Measurements from ENCODE around the gene TWNK.
A peak's percentile ranks its signal among the peaks of the same experiment; 100 is the strongest.

Gene TWNK

GRCh38 chr10:100999742-101000126 is 12.4 kb downstream of the TWNK start, which contains the start of gene LZTS2:
Gene LZTS2, plus strand, starts transcription at chr10:100999808. Its CDS starts 2,731 bp downstream, at chr10:101002539.
- Histone ChIP-seq H3K4me3 (ENCODE audit: low read depth, low read length) (peak within 1 kb of the TSS; percentile 57), H3K27ac (ENCODE audit: extremely low read depth, low read depth, low read length) (peak within 1 kb of the TSS; percentile 94), H3K36me3 (ENCODE audit: control insufficient read depth in 2 of 2, insufficient read depth in 1 of 2, low read length in 2 of 2) (peaks cover 4 to 38% of the 10 kb centered on the region in 2 experiments; a peak in 2 of 3 replicates), H3K9me3 (ENCODE audit: control insufficient read depth, insufficient read depth, low read depth, low read length) (no peaks in the 10 kb centered on the region), H3K4me1 (ENCODE audit: control insufficient read depth, insufficient read depth, low read length) (peaks cover 8% of the 10 kb centered on the region)
- POLR2A ChIA-PET = interaction anchor here (0.6 to 1.2 kb wide), 2 partner anchors 42 to 61 kb away, joined by 3 to 8 read pairs; no protein-coding TSS in a partner anchor
- TF ChIP-seq MEIS1 (CRISPR knock-in tag; IDR thresholded peaks at IDR 0.05; ENCODE audit: borderline replicate concordance) (no peak), PATZ1 (tag by site-specific recombination; IDR thresholded peaks at IDR 0.05) (peak; percentile 34; the same call in 1 of the 2 replicates)
- CTCF ChIA-PET = interaction anchor here (0.6 to 16.6 kb wide), 11 partner anchors 11 to 1628 kb away, joined by 3 to 274 read pairs (median 3); partner anchors contain the start of genes MRPL43, PDZD7, SFXN3 and TWNK

GRCh38 chr10:101000127-101000914 is 13.0 kb downstream of the TWNK start:
- ChIA-PET POLR2A (interaction anchor here (0.6 to 1.2 kb wide), 2 partner anchors 41 to 60 kb away, joined by 3 to 8 read pairs; no protein-coding TSS in a partner anchor), CTCF (interaction anchor here (0.6 to 16.6 kb wide), 7 partner anchors 12 to 141 kb away, joined by 3 to 274 read pairs (median 3); partner anchors contain the start of genes MRPL43, PDZD7, SFXN3 and TWNK)
- peak overlapping the region; percentile 94 for H3K27ac ChIP-seq (ENCODE audit: extremely low read depth, low read depth, low read length)
- H3K4me3 ChIP-seq (ENCODE audit: low read depth, low read length) = peak overlapping the region; percentile 57
- peaks cover 8 to 42% of the 10 kb centered on the region in 2 experiments; a peak in 2 of 3 replicates for H3K36me3 ChIP-seq (ENCODE audit: control insufficient read depth in 2 of 2, insufficient read depth in 1 of 2, low read length in 2 of 2)
- H3K9me3 ChIP-seq (ENCODE audit: control insufficient read depth, insufficient read depth, low read depth, low read length) = no peaks in the 10 kb centered on the region
- peaks cover 8% of the 10 kb centered on the region for H3K4me1 ChIP-seq (ENCODE audit: control insufficient read depth, insufficient read depth, low read length)
- TF ChIP-seq CTCF (tag by site-specific recombination; IDR thresholded peaks at IDR 0.05) (no peak), ZNF670 (tag by site-specific recombination; IDR thresholded peaks at IDR 0.05; ENCODE audit: low read depth) (no peak), ZNF548 (tag by site-specific recombination; IDR thresholded peaks at IDR 0.05) (no peak), PRDM1 (tag by site-specific recombination; IDR thresholded peaks at IDR 0.05) (no peak), GLIS2 (tag by site-specific recombination; IDR thresholded peaks at IDR 0.05) (peak; percentile 59), ZNF426 (tag by site-specific recombination; IDR thresholded peaks at IDR 0.05) (no peak), ZBTB20 (tag by site-specific recombination; IDR thresholded peaks at IDR 0.05) (peak; percentile 7; the same call in 1 of the 2 replicates), OSR2 (tag by site-specific recombination; IDR thresholded peaks at IDR 0.05) (no peak), PRDM4 (tag by site-specific recombination; IDR thresholded peaks at IDR 0.05) (no peak), ZNF501 (tag by site-specific recombination; IDR thresholded peaks at IDR 0.05) (0 out of 2 replicates have a peak, but pooled peaks have one; percentile 27), ZNF510 (tag by site-specific recombination; IDR thresholded peaks at IDR 0.05; ENCODE audit: insufficient replicate concordance) (no peak), SP2 (tag by site-specific recombination; IDR thresholded peaks at IDR 0.05) (no peak), ZNF302 (tag by site-specific recombination; IDR thresholded peaks at IDR 0.05; ENCODE audit: low read depth) (no peak), ZNF335 (tag by site-specific recombination; conservative IDR thresholded peaks at IDR 0.05) (peak; percentile 12; the same call in 1 of the 2 replicates), ZNF449 (tag by site-specific recombination; IDR thresholded peaks at IDR 0.05) (no peak), ZBTB8A (tag by site-specific recombination; IDR thresholded peaks at IDR 0.05) (no peak), GLI2 (tag by site-specific recombination; IDR thresholded peaks at IDR 0.05; ENCODE audit: borderline replicate concordance, low read depth) (no peak), ZNF544 (tag by site-specific recombination; IDR thresholded peaks at IDR 0.05) (no peak), ZNF843 (tag by site-specific recombination; IDR thresholded peaks at IDR 0.05) (no peak), PATZ1 (tag by site-specific recombination; IDR thresholded peaks at IDR 0.05) (peak; percentile 13), ZNF292 (tag by site-specific recombination; IDR thresholded peaks at IDR 0.05; ENCODE audit: borderline replicate concordance, low read depth) (no peak)
